SIG-M5 (cell line): Measurements from ENCODE around the gene JADE1.
A peak's percentile ranks its signal among the peaks of the same experiment; 100 is the strongest.

Experiments
- DNase-seq: peaks from one replicate; lab custom pipeline; 2025; lab: John Stamatoyannopoulos, UW

The JADE1 gene

DNA sequence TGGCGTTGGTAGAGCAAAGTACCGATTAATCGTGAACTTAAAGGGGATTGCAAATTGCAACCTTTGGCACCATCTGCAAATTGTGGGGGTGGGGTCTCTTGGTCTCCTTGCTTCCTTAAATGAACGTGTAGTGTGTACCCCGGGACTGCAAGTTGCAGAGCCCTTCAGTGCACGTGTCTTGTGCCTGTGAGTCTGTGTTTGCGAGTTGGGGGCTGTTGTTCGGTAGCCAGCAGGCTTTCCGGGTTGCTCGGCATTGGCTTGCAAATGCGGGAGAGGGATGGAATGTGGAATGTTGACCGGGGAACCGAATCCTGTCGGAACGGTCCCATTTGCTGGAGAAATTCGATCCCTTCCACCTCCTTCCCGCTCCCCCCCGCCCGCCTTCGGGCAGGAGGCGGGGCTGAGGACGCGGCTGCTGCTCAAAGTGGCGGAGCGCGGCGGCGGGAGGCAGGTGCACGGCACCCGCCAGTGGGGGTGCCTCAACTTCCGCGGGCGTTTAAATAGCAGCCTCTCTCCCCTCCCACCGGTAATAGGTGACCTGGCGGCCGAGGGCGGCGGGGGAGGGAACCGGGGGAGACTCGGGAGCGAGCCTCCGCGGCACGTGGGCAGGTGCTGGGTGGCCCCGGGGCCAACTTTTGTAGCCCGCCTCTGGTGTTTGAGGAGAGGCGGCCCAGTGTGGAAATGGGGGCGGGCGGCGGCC lies 1.5 kb downstream of the JADE1 start:
- peak; percentile 41 for DNase-seq

DNA sequence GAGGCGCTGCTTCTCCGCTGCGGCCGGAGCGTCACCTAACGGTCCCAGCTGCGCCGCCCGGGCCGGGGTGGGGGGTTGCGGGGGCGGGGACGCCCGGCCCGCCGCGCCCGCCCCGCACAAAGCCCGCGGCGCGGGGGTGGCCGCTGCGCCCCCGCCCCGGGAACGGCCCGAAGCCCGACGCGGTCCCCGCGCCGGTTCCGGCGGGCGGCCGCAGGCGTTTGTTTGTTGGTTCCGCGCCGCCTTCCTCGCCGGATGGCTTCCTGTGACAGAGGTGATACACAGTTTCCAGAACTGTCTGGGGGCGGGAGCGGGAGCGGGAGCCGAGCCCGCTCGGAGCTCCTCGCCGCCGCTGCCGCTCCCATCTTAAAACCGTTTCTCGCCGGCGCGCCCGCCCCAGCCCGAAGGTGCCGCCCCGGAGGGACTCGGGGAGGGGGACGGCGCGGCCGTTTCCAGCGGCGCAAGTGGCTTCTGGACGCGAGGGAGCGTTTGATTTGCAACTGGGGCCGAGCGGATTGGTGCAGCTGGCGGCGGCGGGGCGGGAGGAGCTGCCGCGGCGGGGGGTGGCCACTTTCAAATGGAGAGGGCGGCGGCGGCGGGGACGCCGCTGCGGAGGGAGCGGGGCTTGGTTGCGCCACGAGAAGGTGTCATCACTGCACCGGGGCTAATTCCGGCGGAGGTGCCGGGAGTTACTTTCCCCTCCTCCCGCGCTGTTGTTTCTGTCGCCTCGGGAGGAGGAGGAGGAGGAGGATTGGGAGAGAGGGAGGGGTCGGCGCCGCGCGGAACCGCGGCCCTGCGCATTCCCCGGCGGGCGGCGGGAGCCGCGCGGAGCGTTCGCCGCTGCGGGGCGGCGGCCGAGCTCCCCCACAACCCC lies 2.3 kb downstream of the JADE1 start:
- peak; percentile 43 for DNase-seq

DNA sequence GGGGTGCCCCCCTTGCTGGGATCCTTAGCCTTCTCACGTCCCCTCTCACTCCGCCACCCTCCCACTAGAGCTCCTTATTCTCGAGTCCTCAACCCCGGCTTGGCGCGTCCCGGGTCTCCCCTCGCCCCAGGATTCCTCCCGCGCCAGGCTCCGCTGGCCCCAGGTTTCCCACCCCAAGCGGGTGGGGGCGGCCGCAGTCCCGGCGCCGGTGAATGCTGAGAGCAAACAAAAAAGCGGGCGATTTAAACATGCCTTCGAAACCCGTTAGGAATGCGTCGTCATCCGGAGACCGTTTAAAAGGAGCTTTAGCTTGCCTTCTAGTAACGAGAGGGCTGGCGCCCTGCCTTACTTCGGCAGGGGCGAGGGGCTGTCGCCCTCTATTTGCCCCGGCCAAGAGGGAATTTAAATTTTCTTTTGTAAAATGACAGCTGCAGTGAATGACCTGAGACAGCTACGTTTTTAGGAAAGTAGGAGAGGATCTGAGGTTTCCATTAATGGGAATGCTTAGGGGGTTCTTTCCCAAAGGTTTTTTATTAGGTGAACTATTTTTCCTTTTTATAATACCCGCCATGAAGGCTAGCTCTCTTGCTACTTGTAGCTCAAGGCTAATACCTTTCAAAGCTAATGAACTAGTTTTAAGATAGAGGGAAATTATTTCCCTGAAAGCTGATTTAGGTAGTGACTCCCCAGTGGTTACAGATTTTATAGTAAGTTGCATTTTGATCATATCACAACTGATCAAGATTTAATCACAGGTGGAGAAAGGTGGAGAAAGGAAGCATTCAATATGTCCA lies 3.1 kb downstream of the JADE1 start:
- peak; percentile 1 for DNase-seq

DNA sequence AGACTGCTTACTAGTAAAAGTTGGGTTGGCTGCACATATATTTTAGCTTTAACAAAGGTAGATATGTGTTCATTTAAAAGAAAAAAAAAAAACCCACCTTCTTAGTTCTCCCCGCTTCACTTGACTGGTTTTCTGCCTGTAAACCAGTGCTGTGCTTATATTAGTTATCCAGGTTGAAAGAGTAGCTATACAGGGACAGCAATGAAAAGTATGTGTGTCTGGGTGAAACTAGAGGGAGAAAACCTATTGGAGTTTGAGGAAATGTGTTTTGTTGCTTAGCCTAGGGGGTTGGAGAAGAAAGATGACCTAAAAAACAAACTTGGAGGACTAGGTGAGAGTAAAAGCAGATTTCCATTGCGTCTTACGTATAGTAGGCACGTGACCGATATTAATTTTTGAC lies 4.5 kb downstream of the JADE1 start:
- no peak for DNase-seq

DNA sequence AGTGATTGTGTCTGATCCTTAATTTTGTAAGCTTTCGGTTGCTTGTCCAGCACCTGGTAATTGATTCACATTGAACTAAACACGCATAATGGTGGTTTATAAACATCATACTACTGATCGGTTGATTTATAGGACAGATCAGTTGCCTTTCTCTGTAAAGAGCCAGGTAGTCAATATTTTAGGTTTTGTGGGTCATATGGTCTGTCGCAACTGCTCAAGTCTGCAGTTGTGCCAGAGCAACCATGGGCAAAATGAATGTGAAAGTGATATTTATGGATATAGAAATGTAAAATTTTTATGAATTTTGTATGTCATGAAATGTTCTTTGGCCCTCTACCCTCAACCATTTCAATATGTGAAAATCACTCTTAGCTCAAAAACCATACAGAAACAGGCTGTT lies 8.9 kb downstream of the JADE1 start:
- no peak for DNase-seq

DNA sequence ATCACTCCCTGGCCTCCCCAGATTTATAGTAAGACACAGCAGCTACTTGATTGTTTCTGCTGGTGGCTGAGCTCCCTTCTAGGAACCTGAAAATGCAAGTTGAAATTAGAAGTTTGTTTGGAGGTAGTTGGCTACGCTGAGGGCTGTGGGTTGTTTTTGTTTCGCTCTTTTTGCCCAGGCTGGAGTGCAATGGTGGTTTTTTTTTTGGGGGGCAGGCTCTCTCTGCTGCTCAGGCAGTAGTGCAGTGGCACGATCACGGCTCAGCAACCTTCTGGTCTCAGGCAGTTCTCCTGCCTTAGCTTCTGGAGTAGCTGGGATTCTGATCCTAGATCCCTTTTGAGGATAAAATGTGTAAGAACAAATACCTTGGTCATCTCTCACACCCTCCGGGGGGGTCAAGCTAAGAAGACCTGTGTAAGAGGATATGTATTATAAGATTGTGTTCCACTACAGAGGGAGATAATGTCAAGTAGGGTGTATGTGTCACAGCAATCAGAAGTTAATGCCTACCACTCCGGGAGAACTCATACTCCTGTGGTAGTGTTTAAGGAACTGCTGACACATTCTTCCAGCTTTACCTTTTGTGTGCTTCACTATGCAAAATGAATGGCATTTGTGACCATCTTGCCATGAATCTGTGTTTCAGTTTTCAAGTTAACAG lies 9.7 kb downstream of the JADE1 start:
- no peak for DNase-seq

DNA sequence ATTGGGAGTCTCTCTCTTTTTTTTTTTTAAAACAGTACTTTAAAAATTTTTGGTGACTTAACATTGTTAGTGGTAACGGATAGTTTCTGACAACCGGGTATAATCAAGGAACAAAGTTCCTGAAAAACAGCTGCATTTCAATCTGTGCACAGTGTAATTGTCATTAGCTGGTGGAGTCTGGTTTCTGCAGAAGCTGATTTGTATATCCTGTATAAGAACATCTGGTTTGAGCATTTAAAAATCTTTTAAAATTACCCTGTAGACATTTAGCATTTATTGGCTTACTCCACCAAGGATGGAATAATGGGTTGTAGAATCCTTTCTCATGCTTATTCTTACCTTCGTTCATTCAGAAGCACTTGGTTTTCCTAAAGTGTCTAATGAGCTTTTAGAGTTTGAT lies 11.2 kb downstream of the JADE1 start:
- no peak for DNase-seq

DNA sequence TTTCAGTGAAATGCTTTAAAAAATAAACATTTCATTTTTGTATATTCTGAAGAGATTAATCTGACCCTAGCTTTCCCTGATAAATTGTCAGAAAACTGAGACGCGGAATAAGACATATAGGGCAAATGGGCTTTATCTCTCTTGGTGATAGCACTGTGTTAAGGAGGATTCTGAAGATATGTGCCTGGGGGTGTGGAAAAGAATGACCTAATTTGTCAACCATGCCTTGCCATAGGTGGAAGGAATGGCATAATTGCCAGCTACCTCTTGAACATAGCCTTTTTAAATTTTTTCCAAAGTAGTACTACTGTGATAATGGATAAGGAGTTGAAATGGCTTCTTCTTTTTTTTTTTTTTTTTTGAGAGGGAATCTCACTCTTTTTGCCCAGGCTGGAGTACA lies 11.7 kb downstream of the JADE1 start:
- no peak for DNase-seq

DNA sequence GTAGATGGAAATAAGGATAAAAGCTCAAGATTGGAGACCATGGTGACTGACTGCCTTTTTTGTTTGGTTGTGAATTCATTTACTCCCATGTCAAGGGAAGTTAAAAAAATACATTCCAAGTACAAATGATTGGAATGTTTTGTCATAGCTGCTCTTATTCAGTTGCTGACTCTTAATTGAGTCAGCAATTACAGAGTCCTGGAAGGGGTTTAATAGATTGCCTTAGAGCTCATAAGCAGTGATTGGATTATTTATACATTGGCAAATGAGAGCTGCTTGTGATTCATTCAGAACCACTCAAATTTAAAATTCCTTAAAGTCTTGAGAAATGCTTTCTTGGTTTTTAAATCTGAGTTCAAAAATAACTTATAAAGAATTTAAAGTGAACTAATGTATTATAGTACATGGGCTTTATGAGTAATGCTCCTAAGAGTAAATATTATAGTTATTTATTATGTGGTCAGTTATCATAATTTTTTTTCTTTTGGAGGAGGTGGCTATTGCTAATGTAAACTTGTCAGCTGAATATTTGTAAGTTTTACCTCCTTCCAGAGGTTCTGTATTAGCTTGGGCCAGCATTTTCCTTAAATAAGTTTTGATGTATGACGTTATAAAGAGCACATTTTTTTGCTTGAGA lies 13.6 kb downstream of the JADE1 start:
- DNase-seq, result no peak

DNA sequence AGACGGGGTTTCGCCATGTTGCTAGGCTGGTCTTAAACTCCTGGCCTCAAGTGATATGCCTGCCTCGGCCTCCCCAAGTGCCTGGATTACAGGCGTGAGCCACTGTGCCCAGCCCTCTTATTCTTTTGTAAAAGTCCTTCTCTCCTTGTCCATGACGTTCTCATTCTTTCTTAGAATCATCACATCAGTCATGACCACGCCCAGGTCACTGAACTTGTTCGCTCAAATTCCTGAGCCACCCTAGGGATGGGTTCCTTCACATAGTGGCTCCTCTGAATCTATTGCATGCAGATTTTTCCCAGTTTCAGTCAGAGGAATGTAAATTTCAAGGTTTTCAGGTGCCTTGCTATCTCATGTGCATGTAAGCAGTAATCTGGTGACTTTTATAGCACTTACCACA lies 15.7 kb downstream of the JADE1 start:
- DNase-seq, result no peak

DNA sequence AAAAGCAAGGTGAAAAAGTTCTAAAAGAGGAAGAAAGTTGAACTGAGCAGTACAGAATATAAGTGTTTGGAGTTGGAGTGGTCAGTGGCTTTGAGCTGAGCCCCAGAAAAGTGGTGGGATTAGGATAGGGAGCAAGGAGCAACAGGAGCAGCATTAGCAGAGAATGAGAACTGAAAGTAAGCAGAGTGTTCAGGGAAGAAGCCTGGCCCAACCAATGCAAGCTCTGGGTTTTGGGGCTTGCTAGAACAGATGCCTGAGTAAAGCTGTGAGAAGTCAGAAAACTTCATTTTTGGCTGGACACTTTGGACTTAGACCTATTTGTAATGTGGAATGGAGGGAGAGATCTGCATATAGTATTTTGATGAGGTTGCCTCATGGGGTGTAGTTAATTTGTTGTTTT lies 17.8 kb downstream of the JADE1 start:
- DNase-seq, result no peak

DNA sequence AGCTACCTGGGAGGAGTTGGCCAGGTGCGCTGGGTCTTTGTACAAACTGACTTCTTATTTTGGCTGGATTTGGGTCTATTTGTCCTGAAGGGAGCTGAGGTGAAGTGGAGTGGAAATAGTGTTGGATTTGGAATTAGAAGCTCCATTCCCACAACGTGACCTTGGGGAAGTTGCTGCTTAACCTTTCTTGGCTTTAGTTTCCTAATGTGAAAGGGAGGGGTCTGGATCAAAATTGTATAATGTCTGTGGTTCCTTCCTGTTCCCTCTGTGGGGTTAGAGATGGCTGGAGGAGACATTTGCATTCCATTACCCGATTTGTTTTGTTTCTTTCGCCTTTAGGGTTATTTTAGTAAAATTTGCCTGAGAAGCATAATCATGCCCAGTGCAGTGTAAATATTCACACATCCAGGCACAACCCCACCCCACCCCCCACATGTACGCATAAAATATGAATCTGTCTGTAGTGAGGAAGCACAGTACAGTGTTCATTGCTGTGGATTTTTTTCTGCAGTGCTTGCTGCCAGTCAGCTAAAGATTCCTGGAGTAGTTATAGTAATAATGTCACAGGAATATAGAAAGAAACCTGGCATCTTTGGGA lies 21.5 kb downstream of the JADE1 start:
- DNase-seq, result no peak

DNA sequence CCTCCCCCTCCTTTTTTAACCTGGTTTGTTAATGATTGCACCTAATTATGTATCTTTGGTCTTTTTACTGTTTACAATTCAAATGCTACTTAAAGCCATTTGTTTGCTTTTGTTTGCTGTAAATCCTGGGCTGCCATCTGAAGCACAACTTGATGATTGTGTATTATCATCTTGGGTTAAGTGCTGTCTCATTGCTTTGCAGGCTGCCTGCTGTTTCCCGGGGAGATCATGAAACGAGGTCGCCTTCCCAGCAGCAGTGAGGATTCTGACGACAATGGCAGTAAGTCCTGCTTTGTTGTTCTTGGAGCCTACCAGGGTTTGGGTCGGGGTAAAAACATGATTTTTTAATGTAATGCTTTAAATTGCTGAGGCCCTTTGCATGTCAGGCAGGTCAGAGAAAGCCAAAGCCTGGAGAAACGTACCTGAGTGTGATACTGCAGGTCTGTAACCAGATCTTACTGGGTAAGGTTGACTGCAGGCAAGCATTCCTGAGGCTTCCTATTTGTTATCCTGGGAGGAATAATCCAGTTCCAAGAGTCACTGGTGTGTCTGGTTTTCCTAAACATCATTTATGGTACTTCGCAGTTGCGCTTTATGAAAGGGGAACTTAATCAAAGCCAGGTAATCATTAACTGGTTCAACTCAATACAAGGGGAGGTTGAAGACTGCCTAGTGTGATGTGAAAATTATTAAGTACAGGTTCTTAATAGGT lies 22.2 kb downstream of the JADE1 start:
- DNase-seq, result no peak

DNA sequence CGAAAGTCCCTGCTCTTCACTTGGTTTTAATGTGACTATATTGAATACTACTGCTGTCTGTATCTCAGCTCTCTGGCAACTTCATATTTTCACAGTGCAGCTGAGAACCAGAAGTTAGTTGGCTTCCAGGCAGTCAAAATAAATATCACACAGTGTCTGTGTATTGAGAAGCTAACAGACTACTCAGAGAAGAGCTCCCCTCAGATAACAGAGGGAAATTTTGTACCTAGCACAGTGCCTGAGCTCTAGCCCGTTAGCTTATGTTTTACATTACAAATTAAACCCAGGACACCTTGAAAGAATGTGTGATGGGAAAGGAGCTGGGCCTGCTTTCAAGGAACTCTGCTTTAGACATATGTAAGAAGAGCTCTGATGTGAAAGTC lies 22.7 kb downstream of the JADE1 start:
- no peak for DNase-seq

DNA sequence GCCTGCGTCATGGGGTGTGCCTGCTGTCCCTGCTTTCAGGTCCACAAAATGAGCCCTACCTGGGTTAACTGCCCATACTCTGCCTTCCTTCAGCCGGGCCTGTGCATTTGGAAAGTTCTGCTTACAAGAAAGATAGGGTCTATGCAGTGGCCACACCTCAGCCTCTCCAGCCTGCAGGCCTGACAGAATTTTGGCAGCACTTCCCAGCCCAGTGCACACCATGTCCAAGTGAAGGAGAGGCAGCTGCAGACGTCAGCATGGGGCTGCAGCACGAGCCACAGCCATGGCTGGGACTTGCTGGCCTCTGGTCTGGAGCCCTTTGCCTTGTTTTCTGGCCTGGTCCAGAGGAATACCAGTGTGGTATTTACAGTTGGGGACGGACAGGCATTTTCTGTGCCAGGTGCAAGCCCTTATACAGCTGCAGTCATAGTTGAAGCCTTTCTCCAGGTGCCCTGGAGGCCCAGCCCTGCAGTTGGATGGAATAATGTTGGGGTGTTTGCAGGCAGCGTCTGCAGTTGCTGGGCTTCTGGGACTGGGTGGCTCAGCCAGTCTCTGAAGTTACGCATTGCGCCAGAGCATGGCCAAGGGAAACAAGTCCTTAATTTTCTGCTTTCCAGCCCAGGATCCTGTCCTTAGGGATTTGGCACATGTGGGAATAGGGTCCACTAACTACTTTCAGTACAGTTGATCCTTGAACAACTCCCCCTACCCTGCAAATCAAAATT lies 26.2 kb downstream of the JADE1 start:
- no peak for DNase-seq

DNA sequence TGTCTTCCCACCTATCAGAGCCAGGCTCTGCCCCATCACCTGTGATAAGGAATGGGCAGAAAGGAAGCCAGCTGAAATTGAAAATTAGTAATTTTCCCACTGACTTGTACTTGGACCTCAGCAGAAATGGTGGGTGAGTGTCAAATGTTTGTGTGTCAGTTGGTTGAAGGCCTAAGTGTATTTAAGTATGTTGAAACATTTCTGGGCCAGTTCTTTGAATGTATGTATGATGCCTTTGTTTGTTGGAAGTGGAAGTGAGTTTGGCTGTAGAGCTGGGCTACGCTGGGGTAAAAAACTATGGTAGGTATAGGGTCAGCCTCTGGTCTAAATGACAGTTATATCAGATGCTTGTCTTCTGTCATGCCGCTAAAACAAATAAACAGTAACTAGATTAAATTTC lies 27.7 kb downstream of the JADE1 start:
- no peak for DNase-seq

DNA sequence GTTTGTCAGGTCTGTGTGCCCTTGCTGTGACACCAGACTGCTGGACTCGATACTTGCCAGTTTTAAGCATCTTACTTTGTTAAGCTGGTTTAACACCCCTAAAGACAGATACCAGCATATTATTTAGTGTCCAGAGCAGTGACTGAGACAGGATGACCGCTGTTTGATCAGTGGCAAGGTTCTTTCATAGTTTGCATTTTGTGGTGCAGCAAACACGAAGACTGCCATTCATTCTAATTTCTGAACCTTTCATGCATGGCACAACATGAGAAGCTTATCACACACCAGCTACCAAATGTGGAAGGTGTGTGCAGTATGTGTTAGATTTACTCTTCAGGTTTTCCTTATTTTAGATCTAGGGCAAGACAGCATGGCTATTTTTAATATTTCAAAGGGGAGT lies 28.2 kb downstream of the JADE1 start:
- DNase-seq, result no peak

DNA sequence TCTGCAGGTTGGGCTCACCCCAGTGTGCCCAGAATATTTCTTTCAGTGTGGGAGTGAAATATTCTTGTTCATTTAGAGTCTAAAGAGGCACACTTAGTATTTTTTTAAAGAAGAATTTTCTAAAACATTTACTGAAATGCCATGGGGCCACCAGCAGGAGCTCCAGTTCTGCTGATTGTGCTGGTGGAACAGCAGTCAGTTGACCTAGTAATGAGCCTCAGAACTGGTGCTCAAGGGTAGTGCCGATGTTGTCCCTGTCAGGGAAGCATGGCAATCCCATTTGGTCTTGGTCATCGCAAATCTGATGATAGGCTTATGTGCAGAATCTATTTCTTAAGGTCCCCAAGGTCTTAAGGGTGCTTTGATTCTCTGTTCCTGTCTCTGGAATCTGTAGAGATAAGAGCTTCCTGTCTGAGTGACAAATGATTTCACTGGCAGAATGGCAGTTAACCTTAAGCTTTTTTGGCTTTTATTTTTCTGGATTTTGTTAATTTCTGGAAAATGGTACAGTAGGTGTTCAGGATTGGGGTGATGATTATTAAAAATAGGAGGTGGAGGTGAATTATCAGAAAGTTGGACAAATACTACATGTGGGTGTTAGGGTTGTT lies 31.3 kb downstream of the JADE1 start:
- no peak for DNase-seq

DNA sequence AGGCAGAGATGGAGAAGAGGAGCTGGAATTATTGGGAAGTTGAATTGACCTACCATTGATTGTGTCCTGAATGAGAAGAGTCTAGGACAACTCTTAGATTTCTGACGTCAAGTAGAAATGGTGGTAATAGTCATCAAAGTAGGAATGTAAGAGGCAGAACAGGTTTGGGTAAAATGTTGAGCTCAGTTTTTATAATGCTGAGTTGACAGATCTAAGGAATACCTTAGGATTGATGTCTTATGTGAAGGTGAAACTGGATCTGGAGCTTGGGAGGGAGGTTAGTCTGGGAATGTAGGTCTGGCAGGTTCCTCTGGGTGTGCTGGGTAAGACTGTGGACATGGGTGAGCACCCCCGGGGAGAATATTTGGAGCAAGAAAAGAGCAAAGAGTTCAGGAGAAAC lies 31.9 kb downstream of the JADE1 start:
- DNase-seq, result no peak

DNA sequence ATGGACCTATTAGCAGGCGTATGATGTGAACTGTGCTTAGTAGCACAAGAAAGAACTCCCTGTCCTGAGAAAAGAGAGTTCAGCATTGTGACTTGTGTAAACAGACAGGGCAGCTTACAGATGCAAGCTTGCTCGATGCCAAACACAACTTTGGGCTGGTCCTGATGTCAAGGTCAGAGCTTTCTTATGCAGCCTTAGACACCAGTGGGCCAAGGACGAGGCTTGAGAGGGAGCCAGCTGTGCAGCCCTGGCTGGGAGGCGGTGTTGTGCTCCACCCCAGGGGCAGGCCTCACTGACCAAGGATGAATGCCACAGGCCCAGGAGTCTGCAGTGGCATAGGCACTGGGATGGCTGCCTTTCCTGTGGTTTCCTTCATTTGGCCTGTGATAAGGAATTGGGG lies 35.4 kb downstream of the JADE1 start:
- no peak for DNase-seq
